IMR-90 (cell line): ENCODE data around the gene LTC4S. TPM values are rescaled to one million over a fixed set of nuclear protein-coding genes. Genes with fewer than 3 reads are reported as not detected.

Experiments used
- ATAC-seq: fragments of 200-7000 bp; cut with Tn5 transposase; 2 replicates; pipeline ENCODE4 v1.9.1; 2020; ENCODE audit warnings: low read depth, mild to moderate bottlenecking, moderate library complexity
- BruUV-seq: library from RNA; stranded (reverse); fragments of 400-500 nt; replicated peaks from 2 replicates; lab custom pipeline; 2021; lab: Mats Ljungman, UMichigan
- CTCF ChIA-PET: fragments of 300-600 bp; formaldehyde crosslinking; extraction: SDS; loops from one replicate; lab custom pipeline; 2021; ENCODE audit warnings: antibody characterized with exemption; lab: Yijun Ruan, JAX
- POLR2A ChIA-PET: fragments of 300-600 bp; sonication (Branson Sonifier 250); formaldehyde crosslinking; loops from one replicate; lab custom pipeline; 2022; ENCODE audit warnings: antibody characterized with exemption; ENCODE audit not compliant: unreplicated experiment; lab: Charles Lee
- DNase-seq: peaks from one replicate; pipeline ENCODE4 v3.0.0; 2013
- H2AFZ ChIP-seq: replicated peaks from 2 replicates; pipeline ENCODE3; 2013; ENCODE audit warnings: low read length, mild to moderate bottlenecking; ENCODE audit not compliant: poor library complexity
- H2AK5ac ChIP-seq: 2 replicates; pipeline ENCODE4 v1.6.1; 2013; ENCODE audit warnings: low read depth, low read length, inconsistent platforms
- H2AK9ac ChIP-seq: replicated peaks from 2 replicates; pipeline ENCODE3; 2013; ENCODE audit warnings: mild to moderate bottlenecking, low read depth, low read length, moderate library complexity; ENCODE audit not compliant: poor library complexity
- H2BK120ac ChIP-seq: 2 replicates; pipeline ENCODE4 v1.6.1; 2013; ENCODE audit warnings: low read depth, low read length, inconsistent platforms
- H2BK15ac ChIP-seq: 3 replicates; pipeline ENCODE4 v1.6.1; 2013; ENCODE audit warnings: low read depth, low read length, inconsistent platforms
- H2BK20ac ChIP-seq: 2 replicates; pipeline ENCODE4 v1.6.1; 2013; ENCODE audit warnings: low read depth, mild to moderate bottlenecking, inconsistent platforms, low read length, moderate library complexity
- H2BK5ac ChIP-seq: 2 replicates; pipeline ENCODE4 v1.6.1; 2013; ENCODE audit warnings: mild to moderate bottlenecking, low read depth, low read length, inconsistent platforms; ENCODE audit not compliant: poor library complexity, severe bottlenecking
- H3K14ac ChIP-seq: replicated peaks from 2 replicates; pipeline ENCODE4 v1.6.1; 2013; ENCODE audit warnings: low read depth, low read length, inconsistent platforms
- H3K18ac ChIP-seq: 2 replicates; pipeline ENCODE4 v1.6.1; 2013; ENCODE audit warnings: low read depth, low read length, control low read depth
- H3K23ac ChIP-seq: 2 replicates; pipeline ENCODE4 v1.6.1; 2013; ENCODE audit warnings: low read depth, low read length, inconsistent platforms
- H3K27ac ChIP-seq: 2 replicates; pipeline ENCODE4 v1.5.1; 2013; ENCODE audit warnings: mild to moderate bottlenecking, control low read depth, low read length; ENCODE audit not compliant: insufficient read depth
- H3K27me3 ChIP-seq: 2 replicates; pipeline ENCODE4 v1.6.1; 2013; ENCODE audit warnings: low read length; ENCODE audit not compliant: control insufficient read depth, insufficient read depth
- H3K36me3 ChIP-seq: 2 replicates; pipeline ENCODE4 v1.6.1; 2013; ENCODE audit warnings: low read length, mixed read lengths; ENCODE audit not compliant: control insufficient read depth, insufficient read depth
- H3K4ac ChIP-seq: 2 replicates; pipeline ENCODE4 v1.6.1; 2013; ENCODE audit warnings: low read depth, low read length, inconsistent platforms
- H3K4me1 ChIP-seq: 2 replicates; pipeline ENCODE4 v1.6.1; 2013; ENCODE audit warnings: low read length, mixed read lengths; ENCODE audit not compliant: control insufficient read depth, insufficient read depth
- H3K4me2 ChIP-seq: 2 replicates; pipeline ENCODE4 v1.6.1; 2013; ENCODE audit warnings: low read depth, mild to moderate bottlenecking, control low read depth, low read length, moderate library complexity
- H3K4me3 ChIP-seq: 2 replicates; pipeline ENCODE4 v1.5.1; 2013; ENCODE audit warnings: low read depth, mild to moderate bottlenecking, control low read depth, low read length, moderate library complexity; ENCODE audit not compliant: insufficient read depth
- H3K56ac ChIP-seq: 2 replicates; pipeline ENCODE4 v1.6.1; 2013; ENCODE audit warnings: low read length, inconsistent platforms; ENCODE audit not compliant: insufficient read depth; ENCODE audit errors: extremely low read depth
- H3K79me1 ChIP-seq, 2 experiments: 2 replicates each; pipeline ENCODE4 v1.6.1; 2013; ENCODE audit warnings: low read length in 2 of 2, inconsistent platforms in 1 of 2, low read depth in 1 of 2
- H3K9ac ChIP-seq: 2 replicates; pipeline ENCODE4 v1.6.1; 2013; ENCODE audit warnings: low read depth, low read length, control low read depth
- H3K9me1 ChIP-seq: 2 replicates; pipeline ENCODE4 v1.6.1; 2013; ENCODE audit warnings: low read length, inconsistent platforms; ENCODE audit not compliant: insufficient read depth
- H3K9me3 ChIP-seq: 2 replicates; pipeline ENCODE4 v1.6.1; 2013; ENCODE audit warnings: low read length; ENCODE audit not compliant: control insufficient read depth, insufficient read depth
- H4K20me1 ChIP-seq: 2 replicates; pipeline ENCODE4 v1.6.1; 2013; ENCODE audit warnings: low read length, inconsistent platforms; ENCODE audit not compliant: insufficient read depth
- H4K5ac ChIP-seq: 2 replicates; pipeline ENCODE4 v1.6.1; 2013; ENCODE audit warnings: mild to moderate bottlenecking, low read depth, low read length, control low read depth
- H4K8ac ChIP-seq, 2 experiments: 2 replicates each; pipeline ENCODE4 v1.6.1; 2013; ENCODE audit warnings: low read depth in 2 of 2, low read length in 2 of 2, control low read depth in 1 of 2, inconsistent platforms in 1 of 2
- H4K91ac ChIP-seq: 2 replicates; pipeline ENCODE4 v1.6.1; 2013; ENCODE audit warnings: low read depth, low read length, inconsistent platforms; ENCODE audit not compliant: insufficient read depth
- CTCF ChIP-seq: conservative IDR thresholded peaks from 2 replicates; pipeline ENCODE4 v1.5.1; 2012; ENCODE audit warnings: mild to moderate bottlenecking, low read depth, low read length, improper control_type of control experiment
- ELK1 ChIP-seq: fragments of 150-350 bp; IDR thresholded peaks from 2 replicates; pipeline ENCODE4 v1.6.1; 2016; ENCODE audit warnings: low read depth, mild to moderate bottlenecking, low read length, moderate library complexity, borderline replicate concordance
- MAFK ChIP-seq: IDR thresholded peaks from 2 replicates; pipeline ENCODE4 v1.6.1; 2012; ENCODE audit warnings: low read depth, low read length, improper control_type of control experiment
- RCOR1 ChIP-seq: IDR thresholded peaks from 2 replicates; pipeline ENCODE4 v1.6.1; 2012; ENCODE audit warnings: mild to moderate bottlenecking, low read length, improper control_type of control experiment; ENCODE audit not compliant: insufficient replicate concordance
- RFX5 ChIP-seq: IDR thresholded peaks from 2 replicates; pipeline ENCODE4 v1.8.0; 2012; ENCODE audit warnings: low read depth, mild to moderate bottlenecking, low read length, moderate library complexity
- USF2 ChIP-seq: fragments of 150-350 bp; IDR thresholded peaks from 2 replicates; pipeline ENCODE4 v1.6.1; 2017; ENCODE audit warnings: mild to moderate bottlenecking, antibody characterized with exemption, low read length, low read depth
- WGBS, 2 experiments: methylation state at CpG; one replicate each; pipeline versions ENCODE4 v1.1.5 to v1.1.7; 2013; ENCODE audit warnings: missing lambda C conversion rate in 2 of 2; ENCODE audit not compliant: insufficient read length in 1 of 2; ENCODE audit errors: extremely low coverage in 2 of 2; 5-methylcytosine and 5-hydroxymethylcytosine counted together
- dilution Hi-C: fragments of 300-500 bp; cut with HindIII; formaldehyde crosslinking; loops from one replicate; pipeline ENCODE4 v1.14.3; 2018; ENCODE audit warnings: low sequenced_read_pairs; ENCODE audit not compliant: unreplicated experiment
- in situ Hi-C: fragments of 300-500 bp; cut with MboI; formaldehyde crosslinking; loops from 3 replicates; pipeline ENCODE4 v1.14.3; 2019; ENCODE audit warnings: low sequenced_read_pairs, inconsistent platforms, mixed read lengths
- intact Hi-C: fragments of 100-400 bp; cut with micrococcal nuclease; formaldehyde crosslinking; loops from 2 replicates; pipeline ENCODE4 v1.10.0; 2022
- polyA plus RNA-seq, 3 experiments: library from polyadenylated mRNA; depleted of rRNA; stranded (reverse); fragments of >200 nt; gene quantifications; 2 replicates each; pipeline ENCODE4 v1.2.3, GENCODE V29; 2012; ENCODE audit warnings: low replicate concordance in 1 of 3
- total RNA-seq: library from RNA; depleted of rRNA; stranded (reverse); fragments of >200 nt; gene quantifications from 2 replicates; pipeline ENCODE4 v1.2.3, GENCODE V29; 2012

Gene LTC4S
- total and polyA plus RNA-seq, 2 of the 4 experiments (the other 2 are of a cell fraction): 0.72 TPM; not detected in 1

GRCh38 chr5:179828756-179829421 lies 35.1 kb downstream of the LTC4S start:
- no peak for ATAC-seq
- no peak for TF ChIP-seq RFX5
- TF ChIP-seq CTCF: no peak
- no peak for TF ChIP-seq USF2
- TF ChIP-seq MAFK: no peak
- no peak for TF ChIP-seq ELK1
- no peak for TF ChIP-seq RCOR1
- Histone ChIP-seq H3K4me2 (no peak overlapping the region), H2BK20ac (no peak overlapping the region), H3K18ac (no peak overlapping the region), H2BK120ac (no peak overlapping the region), H3K9ac (no peak overlapping the region), H3K79me1 (peaks cover 37 to 89% of the 10 kb centered on the region in 2 experiments), H2AK9ac (peak overlapping the region; percentile 58), H3K9me3 (no peaks in the 10 kb centered on the region), H3K14ac (no peak overlapping the region), H4K20me1 (peaks cover 94% of the 10 kb centered on the region), H4K5ac (no peak overlapping the region), H2AK5ac (no peak overlapping the region), H4K8ac (no peak overlapping the region), H3K9me1 (peaks cover 18% of the 10 kb centered on the region), H2AFZ (no peak overlapping the region), H2BK5ac (no peak overlapping the region), H3K36me3 (peaks cover 89% of the 10 kb centered on the region), H3K4me3 (no peak overlapping the region), H4K91ac (no peak overlapping the region), H3K27ac (no peak overlapping the region), H3K23ac (no peak overlapping the region), H3K27me3 (no peaks in the 10 kb centered on the region), H2BK15ac (no peak overlapping the region), H3K4ac (no peak overlapping the region), H3K4me1 (peaks cover 6% of the 10 kb centered on the region; the same call in 1 of the 2 replicates), H3K56ac (no peak overlapping the region)
- BruUV-seq: no TSS peak
- dilution Hi-C loops: no loop called here
- intact Hi-C loops: no loop called here
- in situ Hi-C loops: no loop called here
- POLR2A ChIA-PET: no interaction called here
- CTCF ChIA-PET: no interaction called here
- DNase-seq: no peak
- no CpG with 5 or more reads among the region's 3 CpGs for WGBS, 2 experiments
